Measurements from ENCODE around the gene ZNF516.

- TF ChIP-seq YY1 (tag by site-specific recombination; IDR thresholded peaks at IDR 0.05) (no peak), ZNF555 (tag by site-specific recombination; conservative IDR thresholded peaks at IDR 0.05) (no peak), REST (tag by site-specific recombination; IDR thresholded peaks at IDR 0.05) (no peak), KLF1 (tag by site-specific recombination; IDR thresholded peaks at IDR 0.05) (no peak), ZNF157 (tag by site-specific recombination; IDR thresholded peaks at IDR 0.05) (no peak), ZNF629 (tag by site-specific recombination; IDR thresholded peaks at IDR 0.05) (no peak), ZBTB8A (tag by site-specific recombination; IDR thresholded peaks at IDR 0.05) (no peak), SETDB1 (IDR thresholded peaks at IDR 0.05; ENCODE audit: insufficient read length, low read length) (no peak), ZNF133 (tag by site-specific recombination; IDR thresholded peaks at IDR 0.05) (no peak), ZNF24 (tag by site-specific recombination; IDR thresholded peaks at IDR 0.05) (no peak)
- TF ChIP-seq, protein P1, sequence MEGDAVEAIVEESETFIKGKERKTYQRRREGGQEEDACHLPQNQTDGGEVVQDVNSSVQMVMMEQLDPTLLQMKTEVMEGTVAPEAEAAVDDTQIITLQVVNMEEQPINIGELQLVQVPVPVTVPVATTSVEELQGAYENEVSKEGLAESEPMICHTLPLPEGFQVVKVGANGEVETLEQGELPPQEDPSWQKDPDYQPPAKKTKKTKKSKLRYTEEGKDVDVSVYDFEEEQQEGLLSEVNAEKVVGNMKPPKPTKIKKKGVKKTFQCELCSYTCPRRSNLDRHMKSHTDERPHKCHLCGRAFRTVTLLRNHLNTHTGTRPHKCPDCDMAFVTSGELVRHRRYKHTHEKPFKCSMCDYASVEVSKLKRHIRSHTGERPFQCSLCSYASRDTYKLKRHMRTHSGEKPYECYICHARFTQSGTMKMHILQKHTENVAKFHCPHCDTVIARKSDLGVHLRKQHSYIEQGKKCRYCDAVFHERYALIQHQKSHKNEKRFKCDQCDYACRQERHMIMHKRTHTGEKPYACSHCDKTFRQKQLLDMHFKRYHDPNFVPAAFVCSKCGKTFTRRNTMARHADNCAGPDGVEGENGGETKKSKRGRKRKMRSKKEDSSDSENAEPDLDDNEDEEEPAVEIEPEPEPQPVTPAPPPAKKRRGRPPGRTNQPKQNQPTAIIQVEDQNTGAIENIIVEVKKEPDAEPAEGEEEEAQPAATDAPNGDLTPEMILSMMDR (tag by site-specific recombination; IDR thresholded peaks at IDR 0.05): no peak
- TF ChIP-seq, protein P2, sequence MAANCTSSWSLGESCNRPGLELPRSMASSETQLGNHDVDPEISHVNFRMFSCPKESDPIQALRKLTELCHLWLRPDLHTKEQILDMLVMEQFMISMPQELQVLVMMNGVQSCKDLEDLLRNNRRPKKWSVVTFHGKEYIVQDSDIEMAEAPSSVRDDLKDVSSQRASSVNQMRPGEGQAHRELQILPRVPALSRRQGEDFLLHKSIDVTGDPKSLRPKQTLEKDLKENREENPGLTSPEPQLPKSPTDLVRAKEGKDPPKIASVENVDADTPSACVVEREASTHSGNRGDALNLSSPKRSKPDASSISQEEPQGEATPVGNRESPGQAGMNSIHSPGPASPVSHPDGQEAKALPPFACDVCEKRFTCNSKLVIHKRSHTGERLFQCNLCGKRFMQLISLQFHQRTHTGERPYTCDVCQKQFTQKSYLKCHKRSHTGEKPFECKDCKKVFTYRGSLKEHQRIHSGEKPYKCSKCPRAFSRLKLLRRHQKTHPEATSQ (tag by site-specific recombination; IDR thresholded peaks at IDR 0.05): no peak
Measured at GRCh38 chr18:76368976-76369375, 126.1 kb downstream of the ZNF516 start.

Data from HEK293 (cell line).